Activated CD8-positive, alpha-beta memory T cell treated with anti-CD3 and anti-CD28 coated beads for 24 hours (primary cell): ENCODE data around the gene VPS13D.

Experiments
- DNase-seq: peaks from one replicate; pipeline ENCODE4 v3.0.0-alpha.2; 2020

The VPS13D gene, protein sequence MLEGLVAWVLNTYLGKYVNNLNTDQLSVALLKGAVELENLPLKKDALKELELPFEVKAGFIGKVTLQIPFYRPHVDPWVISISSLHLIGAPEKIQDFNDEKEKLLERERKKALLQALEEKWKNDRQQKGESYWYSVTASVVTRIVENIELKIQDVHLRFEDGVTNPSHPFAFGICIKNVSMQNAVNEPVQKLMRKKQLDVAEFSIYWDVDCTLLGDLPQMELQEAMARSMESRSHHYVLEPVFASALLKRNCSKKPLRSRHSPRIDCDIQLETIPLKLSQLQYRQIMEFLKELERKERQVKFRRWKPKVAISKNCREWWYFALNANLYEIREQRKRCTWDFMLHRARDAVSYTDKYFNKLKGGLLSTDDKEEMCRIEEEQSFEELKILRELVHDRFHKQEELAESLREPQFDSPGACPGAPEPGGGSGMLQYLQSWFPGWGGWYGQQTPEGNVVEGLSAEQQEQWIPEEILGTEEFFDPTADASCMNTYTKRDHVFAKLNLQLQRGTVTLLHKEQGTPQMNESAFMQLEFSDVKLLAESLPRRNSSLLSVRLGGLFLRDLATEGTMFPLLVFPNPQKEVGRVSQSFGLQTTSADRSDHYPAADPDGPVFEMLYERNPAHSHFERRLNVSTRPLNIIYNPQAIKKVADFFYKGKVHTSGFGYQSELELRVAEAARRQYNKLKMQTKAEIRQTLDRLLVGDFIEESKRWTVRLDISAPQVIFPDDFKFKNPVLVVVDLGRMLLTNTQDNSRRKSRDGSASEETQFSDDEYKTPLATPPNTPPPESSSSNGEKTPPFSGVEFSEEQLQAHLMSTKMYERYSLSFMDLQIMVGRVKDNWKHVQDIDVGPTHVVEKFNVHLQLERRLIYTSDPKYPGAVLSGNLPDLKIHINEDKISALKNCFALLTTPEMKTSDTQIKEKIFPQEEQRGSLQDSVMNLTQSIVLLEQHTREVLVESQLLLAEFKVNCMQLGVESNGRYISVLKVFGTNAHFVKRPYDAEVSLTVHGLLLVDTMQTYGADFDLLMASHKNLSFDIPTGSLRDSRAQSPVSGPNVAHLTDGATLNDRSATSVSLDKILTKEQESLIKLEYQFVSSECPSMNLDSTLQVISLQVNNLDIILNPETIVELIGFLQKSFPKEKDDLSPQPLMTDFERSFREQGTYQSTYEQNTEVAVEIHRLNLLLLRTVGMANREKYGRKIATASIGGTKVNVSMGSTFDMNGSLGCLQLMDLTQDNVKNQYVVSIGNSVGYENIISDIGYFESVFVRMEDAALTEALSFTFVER (N-terminal part only)

DNA sequence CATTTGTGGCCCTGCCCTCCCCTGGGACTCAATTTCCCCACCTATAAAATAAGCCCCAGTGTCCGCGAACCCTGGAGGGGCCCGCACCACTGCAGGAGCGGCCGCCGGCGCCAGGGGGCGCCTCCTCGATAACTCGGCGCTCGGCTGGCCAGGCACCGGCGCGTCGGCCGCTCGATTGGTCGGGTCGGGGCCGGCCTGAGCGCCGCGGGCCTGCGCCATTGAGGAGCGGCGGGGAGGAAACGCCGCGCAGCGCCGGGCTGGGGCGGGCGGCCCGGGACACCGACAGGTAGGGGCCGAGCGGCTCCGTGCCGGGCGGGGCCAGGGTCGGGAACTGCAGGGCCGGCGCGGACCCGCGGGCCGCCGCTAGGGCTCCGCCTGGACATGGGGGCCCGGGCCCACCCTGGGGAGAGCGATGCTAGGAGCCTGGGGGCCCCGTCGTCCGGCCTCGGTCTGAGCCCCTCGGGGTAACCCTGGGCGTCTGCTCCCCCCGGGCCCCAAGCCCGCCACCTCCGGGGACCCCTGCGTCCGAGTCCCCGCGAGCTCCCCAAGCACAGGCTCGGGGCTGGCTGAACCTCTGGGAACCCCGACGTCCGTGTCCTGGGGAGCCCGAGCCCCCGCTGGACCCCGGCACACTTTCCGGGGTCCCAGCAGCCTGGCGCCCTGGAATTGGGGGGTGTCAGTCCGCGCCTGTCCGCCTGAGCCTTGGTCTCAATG is at the start of gene VPS13D:
VPS13D (plus strand) TSS at position 196 of the 714 bp plus-strand sequence. CDS start 4,237 bp downstream, outside the sequence.
- DNase-seq: peak; percentile 94

GRCh38 chr1:12180315-12180714 is 49.5 kb upstream of the VPS13D start:
- no peak for DNase-seq

DNA sequence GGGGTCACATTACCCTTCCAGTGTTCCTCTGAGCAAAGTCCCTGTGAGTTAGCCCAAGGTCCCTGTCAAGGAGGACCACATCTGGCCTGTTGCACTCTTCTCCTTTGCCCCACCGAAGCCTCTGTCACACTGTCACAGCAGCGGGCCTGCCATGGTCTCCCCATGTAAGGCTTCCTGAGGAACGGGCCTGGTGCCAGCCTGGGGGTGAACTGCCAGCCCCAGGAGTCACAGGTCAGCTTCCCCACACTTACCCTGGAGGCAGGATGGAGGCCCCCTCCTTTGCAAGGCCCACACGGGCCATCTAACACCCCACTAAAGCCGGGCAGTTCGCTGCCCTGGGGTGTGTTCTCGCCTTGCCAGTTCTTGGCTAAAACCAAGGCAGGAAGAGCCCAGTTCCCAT is 48.9 kb upstream of the VPS13D start:
- DNase-seq: no peak

DNA sequence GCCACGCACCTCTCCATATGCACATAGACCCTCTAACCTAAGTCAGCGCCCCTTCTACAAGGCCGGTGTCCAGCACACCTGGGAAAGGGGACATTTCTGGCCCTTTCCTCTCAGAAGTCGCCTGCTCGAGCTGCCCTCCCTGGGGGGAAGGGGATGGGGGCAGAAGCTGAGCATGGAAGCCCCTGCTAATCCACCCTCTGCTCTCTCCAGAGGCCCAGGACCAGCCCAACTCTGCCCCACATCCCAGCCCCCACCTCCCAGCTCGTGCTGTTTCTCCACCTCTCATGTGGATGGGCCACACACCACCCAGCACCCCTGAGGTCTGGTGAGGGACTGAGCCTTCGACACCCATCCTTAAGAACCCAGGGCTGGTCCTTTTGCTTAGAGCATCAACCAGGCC is 48.3 kb upstream of the VPS13D start:
- DNase-seq: no peak

- no peak for DNase-seq
Measured at GRCh38 chr1:12182410-12182984, 47.3 kb upstream of the VPS13D start.

- no peak for DNase-seq
Measured at GRCh38 chr1:12183095-12183794, 46.6 kb upstream of the VPS13D start.

DNA sequence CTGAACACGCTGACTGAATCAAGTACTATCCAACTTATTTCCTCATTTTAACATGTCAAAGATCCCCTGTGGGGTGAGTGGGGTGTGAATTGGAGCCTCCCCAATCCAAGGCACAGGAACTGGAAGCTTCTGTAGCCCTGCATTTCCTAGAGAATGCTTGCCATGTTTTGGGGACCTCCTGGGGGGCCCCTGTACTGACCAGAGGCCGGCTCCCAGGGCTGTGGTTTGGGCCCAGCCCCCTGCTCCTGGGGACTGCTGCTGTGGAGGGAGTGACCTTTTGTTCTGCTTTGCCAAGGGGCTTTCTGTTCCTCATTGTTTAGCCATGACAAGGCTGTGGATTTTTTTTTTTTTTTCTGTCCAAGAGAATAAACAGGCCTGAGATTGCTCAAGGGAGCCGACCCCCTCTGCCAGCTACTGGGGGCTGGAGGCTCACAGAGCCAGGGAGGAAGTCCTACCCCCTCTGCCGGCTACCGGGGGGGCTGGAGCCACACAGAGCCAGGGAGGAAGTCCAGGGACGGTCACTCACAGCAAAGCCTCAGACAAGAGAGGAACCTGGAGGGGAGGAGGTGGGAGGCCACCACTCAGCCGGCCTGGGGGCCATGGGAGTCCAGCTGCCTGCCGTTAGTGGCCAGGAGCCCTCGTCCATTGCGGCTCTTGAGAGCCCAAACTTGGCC is 45.7 kb upstream of the VPS13D start:
- DNase-seq: no peak

- DNase-seq: no peak
Measured at GRCh38 chr1:12185036-12185917, 44.6 kb upstream of the VPS13D start.

DNA sequence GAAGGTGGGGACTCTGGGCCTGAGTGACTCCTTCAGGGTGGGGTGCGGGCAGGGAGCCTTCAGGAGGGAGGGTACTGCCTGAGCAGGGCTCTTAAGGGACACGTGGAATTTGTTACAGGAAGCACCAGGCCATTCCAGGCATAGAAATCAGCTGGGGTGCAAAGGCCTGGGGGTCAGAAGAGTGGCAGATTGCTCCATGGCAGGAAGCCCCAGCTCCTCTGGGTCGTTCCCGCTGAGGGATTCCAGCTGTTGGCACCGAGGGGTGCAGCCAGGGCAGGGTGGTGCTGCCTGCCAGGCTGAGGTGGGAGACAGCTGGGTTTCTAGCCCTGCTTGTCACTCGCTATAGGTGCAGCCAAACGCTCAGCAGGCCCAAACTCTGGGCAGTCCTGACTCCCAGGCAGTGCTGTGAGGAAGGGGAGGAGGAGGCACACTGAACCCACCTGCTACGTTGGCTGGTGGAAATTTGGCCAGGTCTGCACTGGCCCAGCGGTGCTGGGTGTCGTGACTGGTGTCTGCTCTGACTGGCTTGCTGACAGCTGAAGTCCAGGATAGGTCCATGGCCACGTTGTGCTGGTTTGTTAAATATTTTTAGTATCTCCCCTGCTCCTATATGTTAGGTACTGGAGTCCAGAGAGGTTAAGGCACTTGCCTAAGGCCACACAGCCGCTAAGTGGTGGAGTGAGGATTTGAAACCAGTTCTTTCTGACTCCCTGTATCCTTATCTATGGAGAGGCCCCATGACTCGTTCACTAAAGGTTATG is 43.7 kb upstream of the VPS13D start:
- DNase-seq: no peak

- DNase-seq: no peak
Measured at GRCh38 chr1:12186679-12186985, 43.2 kb upstream of the VPS13D start.

DNA sequence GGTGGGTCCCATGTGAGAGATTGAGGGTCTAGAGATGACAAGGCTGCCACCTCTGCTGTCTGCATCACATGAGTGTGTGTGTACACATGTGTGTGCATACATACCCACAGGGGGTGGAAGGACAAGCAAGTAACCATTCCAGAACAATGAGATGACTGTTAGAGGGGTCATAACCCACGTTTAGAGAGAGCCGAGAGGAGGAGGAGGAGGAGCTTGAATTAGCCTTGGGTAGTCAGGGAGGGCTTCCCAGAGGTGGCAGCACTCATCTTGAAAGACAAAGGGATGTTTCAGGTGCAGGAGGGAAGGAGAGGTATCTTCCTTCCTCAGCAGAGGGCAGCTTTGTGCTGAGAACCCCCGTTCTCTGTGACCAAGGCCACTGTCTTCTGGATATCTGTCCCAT is 41.7 kb upstream of the VPS13D start:
- no peak for DNase-seq

DNA sequence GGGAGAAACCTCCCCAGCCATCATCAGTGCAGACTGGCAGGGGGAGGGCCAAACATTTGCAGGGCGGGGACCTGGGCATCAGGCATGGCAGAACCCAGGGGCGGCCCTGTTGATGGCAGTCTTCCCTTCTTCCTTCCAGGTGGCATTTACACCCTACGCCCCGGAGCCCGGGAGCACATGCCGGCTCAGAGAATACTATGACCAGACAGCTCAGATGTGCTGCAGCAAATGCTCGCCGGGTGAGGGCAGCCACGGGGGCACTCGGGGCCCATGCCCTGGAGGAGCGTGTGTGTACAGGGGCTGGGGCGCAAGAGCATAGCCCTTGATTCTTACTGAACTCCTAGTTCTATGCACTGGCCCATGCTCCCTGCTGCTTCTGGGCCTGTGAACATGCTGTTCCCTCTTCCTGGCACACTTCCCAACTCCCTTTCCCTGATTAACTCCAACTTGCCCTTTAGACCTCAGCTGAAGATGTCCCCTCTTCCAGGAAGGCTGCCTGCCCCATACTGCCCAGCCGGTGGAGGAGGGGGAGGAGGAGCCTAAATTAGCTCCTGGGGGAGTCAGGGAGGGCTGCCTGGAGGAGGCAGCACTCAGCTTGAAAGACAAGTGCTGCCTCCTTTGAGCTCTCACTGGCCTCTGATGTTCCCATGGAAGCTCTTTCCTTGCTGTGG is 41.0 kb upstream of the VPS13D start:
- DNase-seq: no peak

GRCh38 chr1:12189328-12189682 is 40.5 kb upstream of the VPS13D start:
- no peak for DNase-seq

- no peak for DNase-seq
Measured at GRCh38 chr1:12191242-12192032, 38.4 kb upstream of the VPS13D start.

GRCh38 chr1:12194666-12195216 is 35.1 kb upstream of the VPS13D start:
- no peak for DNase-seq

DNA sequence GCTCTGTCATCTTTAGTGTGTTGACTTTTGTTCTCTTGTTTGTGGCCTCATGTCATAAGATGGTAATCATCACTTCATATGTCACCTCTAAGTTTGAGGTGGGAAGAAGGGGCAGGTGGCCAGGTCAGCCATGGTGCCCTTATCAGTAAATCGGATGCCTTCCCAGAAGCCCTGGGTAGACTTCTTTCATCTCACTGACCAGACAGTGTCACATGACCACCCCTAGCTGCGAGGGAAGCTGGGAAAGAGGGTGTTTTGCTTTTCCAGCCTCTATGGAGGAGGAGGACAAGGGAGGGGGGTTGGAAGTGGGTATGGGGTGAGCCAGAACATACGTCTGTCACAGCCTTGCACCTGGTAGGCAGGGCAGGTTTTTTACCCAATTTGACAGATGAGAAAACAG is 34.4 kb upstream of the VPS13D start:
- no peak for DNase-seq
